ENCODE measurements around the gene LATS1. TPM values are rescaled to one million over a fixed set of nuclear protein-coding genes. Genes with fewer than 3 reads are reported as not detected.

The LATS1 gene
- total and polyA plus RNA-seq, 2 donors from 2014 or later: 3.3 to 32.4 TPM

- no peak for TF ChIP-seq CTCF (IDR thresholded peaks at IDR 0.05; ENCODE audit: borderline replicate concordance, extremely low read depth, insufficient read depth)
- no peak overlapping the region for H3K27ac ChIP-seq (ENCODE audit: low read depth in 2 of 2, low read length in 2 of 2)
- no peaks in the 10 kb centered on the region for H3K9me3 ChIP-seq (ENCODE audit: control insufficient read depth in 2 of 3, insufficient read depth in 1 of 3, low read length in 3 of 3)
- no peak overlapping the region for H3K9ac ChIP-seq (ENCODE audit: low read length in 3 of 3)
- no peak overlapping the region for H3K4me3 ChIP-seq (ENCODE audit: low read length in 3 of 3)
- H3K27me3 ChIP-seq (ENCODE audit: control insufficient read depth, insufficient read depth, low read length): no peaks in the 10 kb centered on the region
- DNase-seq (no peak), FAIRE-seq (no peak)
- H3K4me1 ChIP-seq (ENCODE audit: control insufficient read depth in 2 of 3, insufficient read depth in 2 of 3, low read depth in 1 of 3, low read length in 3 of 3): peaks cover 0 to 4% (median 2%) of the 10 kb centered on the region in 3 donors
- intact Hi-C loops (cut with DNase I): no loop called here
- no peaks in the 10 kb centered on the region for H3K36me3 ChIP-seq (ENCODE audit: control insufficient read depth in 2 of 3, insufficient read depth in 3 of 3, low read length in 3 of 3)
Observed at GRCh38 chr6:149651056-149651455, 66.8 kb downstream of the LATS1 start.

GRCh38 chr6:149648148-149649145, 69.5 kb downstream of the LATS1 start, which contains the start of gene KATNA1:
Gene KATNA1 (minus strand): TSS chr6:149648714. CDS start chr6:149638547, 10,167 bp downstream.
- no peak for FAIRE-seq
- DNase-seq: peak; percentile 84 to 95 (median 88)
- H3K36me3 ChIP-seq (ENCODE audit: control insufficient read depth in 2 of 3, insufficient read depth in 3 of 3, low read length in 3 of 3): no peaks in the 10 kb centered on the region
- peak within 1 kb of the TSS; percentile 79 to 84 for H3K27ac ChIP-seq (ENCODE audit: low read depth in 2 of 2, low read length in 2 of 2)
- H3K27me3 ChIP-seq (ENCODE audit: control insufficient read depth, insufficient read depth, low read length): no peaks in the 10 kb centered on the region
- peak within 1 kb of the TSS; percentile 65 to 84 (median 72) for H3K9ac ChIP-seq (ENCODE audit: low read length in 3 of 3)
- H3K4me1 ChIP-seq (ENCODE audit: control insufficient read depth in 2 of 3, insufficient read depth in 2 of 3, low read depth in 1 of 3, low read length in 3 of 3): peaks cover 0 to 4% (median 2%) of the 10 kb centered on the region in 3 donors
- H3K9me3 ChIP-seq (ENCODE audit: control insufficient read depth in 2 of 3, insufficient read depth in 1 of 3, low read length in 3 of 3): no peaks in the 10 kb centered on the region
- peak within 1 kb of the TSS; percentile 87 to 92 (median 87) for H3K4me3 ChIP-seq (ENCODE audit: low read length in 3 of 3)
- intact Hi-C loops (cut with DNase I): no loop called here
- TF ChIP-seq CTCF (IDR thresholded peaks at IDR 0.05; ENCODE audit: borderline replicate concordance, extremely low read depth, insufficient read depth): no peak

- DNase-seq: no peak
- no peak for TF ChIP-seq CTCF (IDR thresholded peaks at IDR 0.05; ENCODE audit: borderline replicate concordance, extremely low read depth, insufficient read depth)
- no peak overlapping the region for H3K27ac ChIP-seq (ENCODE audit: low read depth in 2 of 2, low read length in 2 of 2)
- no peaks in the 10 kb centered on the region for H3K27me3 ChIP-seq (ENCODE audit: control insufficient read depth, insufficient read depth, low read length)
- no peak for FAIRE-seq
- H3K9ac ChIP-seq (ENCODE audit: low read length in 3 of 3): no peak overlapping the region
- no peaks in the 10 kb centered on the region for H3K36me3 ChIP-seq (ENCODE audit: control insufficient read depth in 2 of 3, insufficient read depth in 3 of 3, low read length in 3 of 3)
- H3K4me1 ChIP-seq (ENCODE audit: control insufficient read depth in 2 of 3, insufficient read depth in 2 of 3, low read depth in 1 of 3, low read length in 3 of 3): peaks cover 0 to 4% (median 2%) of the 10 kb centered on the region in 3 donors
- H3K4me3 ChIP-seq (ENCODE audit: low read length in 3 of 3): peak overlapping the region; percentile 12 to 92 (median 87)
- intact Hi-C loops (cut with DNase I): no loop called here
- H3K9me3 ChIP-seq (ENCODE audit: control insufficient read depth in 2 of 3, insufficient read depth in 1 of 3, low read length in 3 of 3): no peaks in the 10 kb centered on the region
Observed at GRCh38 chr6:149646599-149646998, 71.3 kb downstream of the LATS1 start.

All from kidney (tissue), 14 donors.